ENCODE data around the gene MAP3K7CL.

Gene MAP3K7CL

GRCh38 chr21:29195981-29196669, 65.7 kb downstream of the MAP3K7CL start:
- peak; percentile 4 to 19 for DNase-seq (ENCODE audit: low read depth in 2 of 2)

DNA sequence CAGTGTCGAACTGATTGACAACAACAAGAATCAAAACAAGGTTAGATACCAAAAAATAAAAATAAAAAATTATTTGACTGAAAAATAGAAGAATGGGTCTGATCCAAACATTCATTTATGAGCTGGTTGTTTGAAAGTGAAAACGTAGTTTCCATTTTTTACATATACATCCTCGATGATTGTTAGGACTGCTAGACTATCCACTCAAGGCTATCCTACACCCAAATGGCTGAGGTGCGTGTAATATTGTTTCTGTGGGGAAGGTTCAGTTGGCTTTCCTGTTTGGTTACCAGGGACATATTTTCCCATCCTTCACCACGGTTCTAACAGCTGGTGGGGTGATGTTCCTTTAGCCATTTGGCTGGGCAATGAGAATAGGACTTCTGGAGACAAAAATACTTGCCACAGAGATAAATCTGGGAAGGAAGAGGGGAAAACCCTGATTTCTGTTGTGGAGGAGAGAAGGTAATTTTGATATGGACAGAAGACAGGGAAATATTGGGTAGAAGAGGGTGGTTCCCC, 66.3 kb downstream of the MAP3K7CL start:
- no peak for DNase-seq (ENCODE audit: low read depth in 2 of 2)

DNA sequence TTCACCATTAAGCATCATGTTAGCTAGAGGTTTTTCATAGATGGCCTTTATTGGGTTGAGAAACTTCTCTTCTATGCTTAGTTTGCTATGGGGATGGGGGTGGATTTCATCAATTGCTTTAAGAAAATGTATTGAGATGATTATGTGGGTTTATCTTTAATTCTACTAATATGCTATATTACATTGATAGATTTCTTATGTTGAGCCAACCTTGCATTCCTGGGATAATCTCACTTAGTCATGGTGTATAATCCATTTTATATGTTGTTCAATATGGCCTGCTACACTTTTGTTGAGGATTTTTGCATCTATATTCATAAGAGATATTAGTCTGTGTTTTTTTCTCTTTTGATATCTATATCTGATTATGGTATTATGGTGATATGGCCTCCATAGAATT, 70.7 kb downstream of the MAP3K7CL start:
- DNase-seq (ENCODE audit: low read depth in 2 of 2): no peak

DNA sequence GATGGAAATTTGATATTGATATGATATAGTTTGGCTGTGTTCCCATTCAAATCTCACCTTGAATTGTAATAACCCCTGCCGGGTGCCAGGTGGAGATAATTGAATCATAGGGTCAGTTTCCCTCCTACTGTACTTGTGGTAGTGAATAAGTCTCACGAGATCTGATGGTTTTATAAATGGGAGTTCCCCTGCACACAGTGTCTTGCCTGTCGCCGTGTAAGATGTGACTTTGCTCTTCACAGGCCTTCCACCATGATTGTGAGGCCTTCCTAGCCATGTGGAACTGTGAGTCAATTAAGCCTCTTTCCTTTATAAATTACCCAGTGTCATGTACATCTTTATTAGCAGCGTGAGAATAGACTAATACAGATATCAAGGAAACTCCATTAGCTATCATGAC, 74.6 kb downstream of the MAP3K7CL start:
- DNase-seq (ENCODE audit: low read depth in 2 of 2): no peak

- no peak for DNase-seq (ENCODE audit: low read depth in 2 of 2)
Measured at GRCh38 chr21:29205988-29206387, 75.5 kb downstream of the MAP3K7CL start.

DNA sequence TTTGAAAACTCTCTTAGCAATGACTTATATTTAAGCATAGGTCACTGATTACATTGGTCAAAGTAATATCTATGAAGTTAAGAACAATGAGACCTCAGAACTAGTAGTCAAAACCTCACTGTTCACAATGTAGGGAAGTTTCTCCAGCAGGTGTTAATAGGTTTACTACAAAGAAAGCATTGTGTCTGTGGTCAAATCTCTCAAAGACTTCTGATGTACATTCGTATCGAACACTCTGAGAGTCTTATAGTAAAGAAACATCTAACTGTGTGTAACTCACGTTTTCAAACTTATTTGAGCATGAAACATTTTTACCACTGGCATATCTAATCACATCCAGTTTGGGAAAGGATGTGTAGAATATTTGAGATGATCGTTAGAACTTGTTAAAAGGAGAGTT, 76.0 kb downstream of the MAP3K7CL start:
- DNase-seq (ENCODE audit: low read depth in 2 of 2): no peak

- DNase-seq (ENCODE audit: low read depth in 2 of 2): no peak
Measured at GRCh38 chr21:29207201-29207600, 76.8 kb downstream of the MAP3K7CL start.

DNA sequence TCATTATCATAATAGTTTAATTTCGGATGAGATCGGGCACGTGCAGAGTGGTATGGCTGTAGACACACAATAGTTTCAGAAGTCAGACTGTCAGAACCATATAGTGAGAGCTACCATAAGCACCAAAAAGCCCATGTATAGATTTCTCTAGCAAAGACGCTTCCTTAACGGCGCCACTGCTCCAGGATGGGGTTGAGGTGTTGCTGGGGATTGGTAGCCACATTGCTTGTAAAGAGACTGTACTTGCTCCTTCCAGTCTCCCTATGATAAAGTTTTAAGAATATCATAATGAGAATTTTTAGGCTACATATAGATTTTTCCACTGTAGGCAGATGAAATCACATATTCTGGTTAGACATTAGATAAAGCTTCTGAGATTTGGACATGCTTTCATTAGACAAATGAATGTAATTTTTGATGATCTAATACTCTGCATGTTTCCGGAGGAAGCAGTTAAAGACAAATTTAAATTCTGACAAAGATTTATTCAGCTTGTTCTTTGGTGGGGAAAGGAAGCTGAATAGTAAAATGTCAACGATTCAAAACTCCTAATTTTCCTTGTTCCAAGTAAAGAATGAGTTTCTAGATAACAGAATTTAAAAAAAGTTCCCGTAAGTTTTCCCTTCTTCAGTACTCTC, 77.7 kb downstream of the MAP3K7CL start:
- no peak for DNase-seq (ENCODE audit: low read depth in 2 of 2)

DNA sequence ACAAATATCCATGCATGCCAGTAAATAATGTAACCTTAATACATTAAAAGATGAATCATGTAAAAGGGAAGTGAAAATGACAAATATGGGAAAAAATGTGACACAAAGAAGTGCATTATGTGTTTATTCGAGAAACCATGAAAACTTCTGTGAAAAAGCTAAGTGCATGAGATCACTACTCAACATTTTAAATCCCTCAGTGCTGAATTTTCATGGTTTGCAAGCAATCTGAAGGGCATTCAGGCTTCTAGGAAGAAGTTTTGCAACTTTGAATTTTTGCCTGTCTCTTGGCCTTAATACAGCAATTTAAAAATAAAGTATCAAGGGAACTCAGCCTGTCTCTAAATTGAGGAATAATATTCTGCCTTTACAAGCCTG, 78.2 kb downstream of the MAP3K7CL start:
- DNase-seq (ENCODE audit: low read depth in 2 of 2): no peak

- no peak for DNase-seq (ENCODE audit: low read depth in 2 of 2)
Measured at GRCh38 chr21:29209696-29210095, 79.3 kb downstream of the MAP3K7CL start.

- DNase-seq (ENCODE audit: low read depth in 2 of 2): no peak
Measured at GRCh38 chr21:29211205-29211604, 80.8 kb downstream of the MAP3K7CL start.

- DNase-seq (ENCODE audit: low read depth in 2 of 2): no peak
Measured at GRCh38 chr21:29212446-29212845, 82.0 kb downstream of the MAP3K7CL start.

DNA sequence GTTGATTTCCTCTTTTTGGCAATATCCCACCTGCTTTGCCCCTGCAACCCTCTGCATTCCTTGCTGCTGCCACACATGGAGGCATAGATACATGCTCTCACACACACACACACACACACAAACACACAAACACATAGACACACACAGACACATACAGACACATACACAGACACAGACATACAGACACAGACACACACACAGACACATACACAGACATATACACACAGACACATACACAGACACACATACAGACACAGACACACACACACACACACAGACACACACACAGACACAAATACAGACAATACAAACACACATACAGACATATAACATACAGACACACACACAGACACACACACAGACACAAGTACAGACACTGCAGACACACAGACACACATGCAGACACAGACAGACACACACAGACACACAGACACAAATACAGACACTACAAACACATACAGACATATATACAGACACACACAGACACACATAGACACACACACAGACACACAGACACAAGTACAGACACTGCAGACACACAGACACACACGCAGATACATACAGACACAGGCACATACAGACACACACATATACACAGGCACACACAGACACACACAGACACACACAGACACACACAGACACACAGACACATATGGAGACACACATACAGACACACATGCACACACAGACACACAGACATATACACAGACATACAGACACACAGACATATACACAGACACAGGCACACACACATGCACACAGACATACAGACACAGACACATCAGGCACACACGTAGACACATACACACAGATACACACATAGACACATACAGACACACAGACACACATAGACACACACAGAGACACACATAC, 83.3 kb downstream of the MAP3K7CL start:
- no peak for DNase-seq (ENCODE audit: low read depth in 2 of 2)

DNA sequence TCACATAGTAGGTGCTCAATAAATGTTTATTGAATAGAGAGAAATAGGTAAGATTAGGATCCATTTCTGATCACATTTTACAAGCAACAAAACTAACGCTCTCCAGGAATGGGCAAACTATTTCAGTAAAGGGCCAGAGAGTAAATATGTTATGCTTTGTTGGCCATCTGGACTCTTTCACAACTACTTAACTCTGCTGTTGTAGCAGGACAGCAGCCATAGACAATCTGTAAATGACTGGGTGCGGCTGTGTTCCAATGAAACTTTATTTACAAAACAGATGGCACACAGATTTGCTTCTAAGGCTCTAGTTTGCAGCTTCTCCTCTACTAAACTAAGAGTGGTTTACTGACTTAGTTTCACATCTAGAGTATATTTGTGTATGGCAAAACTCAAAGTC, 85.3 kb downstream of the MAP3K7CL start:
- no peak for DNase-seq (ENCODE audit: low read depth in 2 of 2)

DNA sequence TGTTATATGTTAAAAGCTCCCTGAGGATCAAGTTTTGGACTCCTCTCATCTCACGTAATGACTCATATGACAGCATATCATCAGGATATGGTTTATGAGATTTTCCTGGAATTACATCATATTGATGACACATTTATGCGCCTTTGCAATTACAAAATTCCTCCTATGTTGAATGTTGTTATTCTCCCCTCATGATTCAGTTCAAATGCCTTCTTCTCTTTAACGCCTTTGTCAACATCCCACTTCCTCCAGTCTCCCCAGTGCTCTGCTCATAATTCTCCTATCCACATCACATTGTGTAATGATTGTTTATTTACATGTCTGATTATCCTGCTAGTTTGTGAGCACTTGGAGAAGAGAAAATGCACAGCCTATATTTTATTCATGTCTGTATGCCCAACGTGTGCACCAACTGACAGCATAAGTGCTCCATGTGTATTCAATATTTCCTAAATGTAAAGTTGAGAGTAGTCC, 87.4 kb downstream of the MAP3K7CL start:
- DNase-seq (ENCODE audit: low read depth in 2 of 2): no peak

DNA sequence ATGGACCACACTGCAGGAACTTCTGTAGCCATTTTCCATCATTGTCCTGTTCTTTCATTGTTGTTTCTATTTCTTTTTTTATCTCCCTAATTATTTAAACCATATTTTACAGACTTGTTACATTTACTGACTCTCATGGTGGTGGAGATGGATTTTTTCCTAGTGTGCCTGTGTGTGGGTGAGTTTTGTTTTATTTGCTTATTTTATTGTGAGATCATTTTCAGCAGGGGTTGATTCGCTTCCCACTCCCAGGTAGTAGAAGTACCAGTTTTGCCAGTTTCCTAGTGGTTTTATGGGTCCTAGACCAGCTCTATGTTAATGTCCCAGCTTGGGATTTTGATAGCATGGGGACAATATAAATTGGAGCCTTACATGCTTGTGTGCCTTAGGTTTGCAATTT, 88.3 kb downstream of the MAP3K7CL start:
- DNase-seq (ENCODE audit: low read depth in 2 of 2): no peak

DNA sequence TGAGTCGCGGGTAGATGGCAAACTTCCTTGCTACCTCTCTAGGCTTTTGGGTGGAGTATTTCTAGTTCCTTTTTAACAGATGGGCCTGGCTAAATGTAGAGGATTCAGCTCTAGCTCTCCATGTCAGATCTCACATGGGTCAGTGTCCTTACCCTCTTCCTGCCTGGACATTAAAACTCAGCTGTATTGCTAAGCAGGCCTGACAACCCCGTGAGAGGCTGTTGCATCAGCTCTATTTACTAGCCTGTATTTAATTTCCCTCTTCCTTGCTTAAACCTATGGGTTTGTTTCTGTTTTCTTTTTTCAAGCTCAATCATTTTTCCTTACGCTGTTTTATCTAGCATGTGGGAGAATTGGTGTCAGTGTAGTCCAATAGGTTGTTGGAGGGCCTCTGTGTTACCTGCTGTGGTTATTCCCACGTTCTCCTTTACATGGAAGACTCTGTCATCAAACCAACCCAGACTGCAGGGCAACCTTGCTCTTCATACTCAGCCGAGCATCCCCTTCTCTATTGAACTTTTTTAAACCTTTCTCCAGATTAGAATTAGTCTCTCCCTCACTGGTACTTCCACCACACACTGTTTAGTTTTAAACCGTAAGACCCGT, 88.8 kb downstream of the MAP3K7CL start:
- DNase-seq (ENCODE audit: low read depth in 2 of 2): no peak

DNA sequence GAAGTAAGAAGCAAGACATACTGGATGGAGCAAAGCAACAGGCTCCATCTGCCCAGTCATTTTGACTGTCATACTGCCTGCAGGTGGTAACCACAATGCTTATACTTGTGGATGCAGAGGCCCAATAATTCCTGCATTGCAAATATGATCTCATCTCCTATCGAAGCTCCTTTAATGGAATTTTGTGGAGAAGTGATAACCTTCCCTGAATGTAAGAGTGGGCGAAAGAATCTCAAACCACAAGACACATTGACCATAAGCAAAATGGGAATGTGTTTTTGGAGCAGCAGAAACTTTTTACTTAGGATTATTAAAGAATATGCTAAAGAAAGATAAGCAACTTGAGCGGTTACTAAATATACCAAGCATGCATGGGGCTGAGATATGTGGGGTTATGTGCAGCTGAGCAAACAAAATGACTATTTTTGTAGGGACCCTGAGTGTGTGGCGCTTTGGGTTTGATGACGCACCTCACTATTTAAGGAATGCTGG, 90.9 kb downstream of the MAP3K7CL start:
- DNase-seq (ENCODE audit: low read depth in 2 of 2): no peak

GRCh38 chr21:29224006-29224405, 93.6 kb downstream of the MAP3K7CL start:
- no peak for DNase-seq (ENCODE audit: low read depth in 2 of 2)

Measured in stimulated activated CD8-positive, alpha-beta memory T cell treated with anti-CD3 and anti-CD28 coated beads, Interleukin-7, amount 100 ng/mL, for 1 hour (primary cell).